ENCODE data around the gene USP48.

DNA sequence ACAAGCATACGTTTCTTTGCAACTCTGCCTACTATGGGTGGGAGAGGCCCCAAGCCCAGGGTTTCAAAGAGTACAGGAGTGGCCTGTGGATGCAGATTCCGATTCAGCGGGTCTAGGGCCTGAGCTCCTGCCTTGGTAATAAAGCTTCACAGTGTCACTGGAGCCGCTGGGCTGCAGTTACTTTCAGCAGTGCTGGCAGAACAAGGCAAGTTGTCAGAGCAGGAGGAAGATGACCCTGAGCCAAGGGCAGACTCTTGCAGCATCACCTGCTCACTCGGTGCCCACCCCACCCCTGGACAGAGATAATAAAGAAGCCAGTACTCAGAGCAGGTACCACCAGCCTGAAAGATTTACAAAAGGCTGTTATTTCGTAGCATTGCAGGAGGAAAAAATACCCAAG is 105.8 kb downstream of the USP48 start:
- TF ChIP-seq, protein P1, sequence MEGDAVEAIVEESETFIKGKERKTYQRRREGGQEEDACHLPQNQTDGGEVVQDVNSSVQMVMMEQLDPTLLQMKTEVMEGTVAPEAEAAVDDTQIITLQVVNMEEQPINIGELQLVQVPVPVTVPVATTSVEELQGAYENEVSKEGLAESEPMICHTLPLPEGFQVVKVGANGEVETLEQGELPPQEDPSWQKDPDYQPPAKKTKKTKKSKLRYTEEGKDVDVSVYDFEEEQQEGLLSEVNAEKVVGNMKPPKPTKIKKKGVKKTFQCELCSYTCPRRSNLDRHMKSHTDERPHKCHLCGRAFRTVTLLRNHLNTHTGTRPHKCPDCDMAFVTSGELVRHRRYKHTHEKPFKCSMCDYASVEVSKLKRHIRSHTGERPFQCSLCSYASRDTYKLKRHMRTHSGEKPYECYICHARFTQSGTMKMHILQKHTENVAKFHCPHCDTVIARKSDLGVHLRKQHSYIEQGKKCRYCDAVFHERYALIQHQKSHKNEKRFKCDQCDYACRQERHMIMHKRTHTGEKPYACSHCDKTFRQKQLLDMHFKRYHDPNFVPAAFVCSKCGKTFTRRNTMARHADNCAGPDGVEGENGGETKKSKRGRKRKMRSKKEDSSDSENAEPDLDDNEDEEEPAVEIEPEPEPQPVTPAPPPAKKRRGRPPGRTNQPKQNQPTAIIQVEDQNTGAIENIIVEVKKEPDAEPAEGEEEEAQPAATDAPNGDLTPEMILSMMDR (IDR thresholded peaks at IDR 0.05) = no peak
- no peak for TF ChIP-seq POLR2A (IDR thresholded peaks at IDR 0.05)
